HEK293 (cell line): ENCODE data around the gene NFIX.

Experiments
- TCF7L2 ChIP-seq: IDR thresholded peaks from 2 replicates; pipeline ENCODE4 v1.6.1; 2011; ENCODE audit warnings: low read depth, mild to moderate bottlenecking, inconsistent platforms, low read length, moderate library complexity, borderline replicate concordance
- ZBTB7A ChIP-seq: fragments of 450-650 bp; formaldehyde crosslinking; IDR thresholded peaks from 2 replicates; pipeline ENCODE4 v1.5.1; 2016; ENCODE audit warnings: low read depth, missing biosample characterization, missing genetic modification characterization
- ZBTB8A ChIP-seq: fragments of 450-650 bp; formaldehyde crosslinking; IDR thresholded peaks from 2 replicates; pipeline ENCODE4 v1.5.1; 2016; ENCODE audit warnings: missing biosample characterization, missing genetic modification characterization
- ZFP37 ChIP-seq: fragments of 450-650 bp; formaldehyde crosslinking; IDR thresholded peaks from 2 replicates; pipeline ENCODE4 v1.5.1; 2016; ENCODE audit warnings: missing biosample characterization, missing genetic modification characterization
- ZNF155 ChIP-seq: fragments of 450-650 bp; formaldehyde crosslinking; IDR thresholded peaks from 2 replicates; pipeline ENCODE4 v1.5.1; 2016; ENCODE audit warnings: missing biosample characterization, missing genetic modification characterization
- ZNF24 ChIP-seq: fragments of 450-650 bp; formaldehyde crosslinking; IDR thresholded peaks from 2 replicates; pipeline ENCODE4 v1.5.1; 2016; ENCODE audit warnings: missing biosample characterization, missing genetic modification characterization
- ZNF510 ChIP-seq: fragments of 450-650 bp; formaldehyde crosslinking; IDR thresholded peaks from 2 replicates; pipeline ENCODE4 v1.5.1; 2018; ENCODE audit warnings: mild to moderate bottlenecking, missing genetic modification characterization, missing biosample characterization; ENCODE audit not compliant: insufficient replicate concordance
- ZNF777 ChIP-seq: fragments of 450-650 bp; formaldehyde crosslinking; IDR thresholded peaks from 2 replicates; pipeline ENCODE4 v1.5.1; 2017; ENCODE audit warnings: missing biosample characterization, missing genetic modification characterization, borderline replicate concordance
- TF ChIP-seq, protein P1 (sequence below): fragments of 450-650 bp; formaldehyde crosslinking; IDR thresholded peaks from 2 replicates; pipeline ENCODE4 v1.5.1; 2016; ENCODE audit warnings: missing biosample characterization, missing genetic modification characterization
- TF ChIP-seq, protein P2 (sequence below): fragments of 450-650 bp; formaldehyde crosslinking; IDR thresholded peaks from 2 replicates; pipeline ENCODE4 v1.5.1; 2016; ENCODE audit warnings: missing biosample characterization, missing genetic modification characterization
- TF ChIP-seq, protein P3 (sequence below): fragments of 450-650 bp; IDR thresholded peaks from 2 replicates; pipeline ENCODE4 v1.5.1; 2018; ENCODE audit warnings: missing biosample characterization, mild to moderate bottlenecking, missing genetic modification characterization
- TF ChIP-seq, protein P4 (sequence below): fragments of 450-650 bp; formaldehyde crosslinking; IDR thresholded peaks from 2 replicates; pipeline ENCODE4 v1.5.1; 2016; ENCODE audit warnings: missing biosample characterization, missing genetic modification characterization

DNA sequence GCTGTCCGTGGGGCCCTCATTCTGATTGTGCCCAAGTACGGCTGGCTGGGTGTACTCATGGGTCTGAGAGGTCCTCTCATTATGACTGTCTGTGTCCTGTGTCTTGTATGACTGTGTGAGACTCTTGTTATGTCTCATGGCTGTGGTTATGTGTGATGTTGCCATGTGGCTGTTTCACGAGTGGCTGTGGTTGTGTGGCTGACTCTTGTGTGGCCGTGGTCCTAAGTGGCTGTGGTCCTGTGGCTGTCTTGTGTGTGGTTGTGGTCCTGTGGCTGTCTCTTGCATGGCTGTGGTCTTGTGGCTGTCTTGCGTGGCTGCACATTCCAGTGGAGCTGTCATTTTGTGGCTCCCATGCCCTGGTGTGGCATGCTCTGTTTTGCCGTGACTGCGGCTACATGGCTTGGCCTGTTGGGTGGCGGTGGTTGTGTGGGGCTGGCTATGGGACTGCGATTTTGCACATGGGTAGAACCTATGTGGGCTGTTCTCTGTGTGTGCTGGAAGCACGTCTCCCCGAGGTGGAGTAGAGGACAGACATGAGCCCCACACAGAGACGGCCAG is 104.8 kb downstream of the NFIX start:
- TF ChIP-seq, protein P1, sequence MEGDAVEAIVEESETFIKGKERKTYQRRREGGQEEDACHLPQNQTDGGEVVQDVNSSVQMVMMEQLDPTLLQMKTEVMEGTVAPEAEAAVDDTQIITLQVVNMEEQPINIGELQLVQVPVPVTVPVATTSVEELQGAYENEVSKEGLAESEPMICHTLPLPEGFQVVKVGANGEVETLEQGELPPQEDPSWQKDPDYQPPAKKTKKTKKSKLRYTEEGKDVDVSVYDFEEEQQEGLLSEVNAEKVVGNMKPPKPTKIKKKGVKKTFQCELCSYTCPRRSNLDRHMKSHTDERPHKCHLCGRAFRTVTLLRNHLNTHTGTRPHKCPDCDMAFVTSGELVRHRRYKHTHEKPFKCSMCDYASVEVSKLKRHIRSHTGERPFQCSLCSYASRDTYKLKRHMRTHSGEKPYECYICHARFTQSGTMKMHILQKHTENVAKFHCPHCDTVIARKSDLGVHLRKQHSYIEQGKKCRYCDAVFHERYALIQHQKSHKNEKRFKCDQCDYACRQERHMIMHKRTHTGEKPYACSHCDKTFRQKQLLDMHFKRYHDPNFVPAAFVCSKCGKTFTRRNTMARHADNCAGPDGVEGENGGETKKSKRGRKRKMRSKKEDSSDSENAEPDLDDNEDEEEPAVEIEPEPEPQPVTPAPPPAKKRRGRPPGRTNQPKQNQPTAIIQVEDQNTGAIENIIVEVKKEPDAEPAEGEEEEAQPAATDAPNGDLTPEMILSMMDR (tag by site-specific recombination) = no peak
- TF ChIP-seq ZBTB8A (no peak), ZFP37 (no peak), ZNF510 (tag by site-specific recombination) (no peak), TCF7L2 (no peak), ZNF777 (tag by site-specific recombination) (no peak), ZNF155 (no peak), ZNF24 (tag by site-specific recombination) (no peak), ZBTB7A (no peak)
- TF ChIP-seq, protein P2, sequence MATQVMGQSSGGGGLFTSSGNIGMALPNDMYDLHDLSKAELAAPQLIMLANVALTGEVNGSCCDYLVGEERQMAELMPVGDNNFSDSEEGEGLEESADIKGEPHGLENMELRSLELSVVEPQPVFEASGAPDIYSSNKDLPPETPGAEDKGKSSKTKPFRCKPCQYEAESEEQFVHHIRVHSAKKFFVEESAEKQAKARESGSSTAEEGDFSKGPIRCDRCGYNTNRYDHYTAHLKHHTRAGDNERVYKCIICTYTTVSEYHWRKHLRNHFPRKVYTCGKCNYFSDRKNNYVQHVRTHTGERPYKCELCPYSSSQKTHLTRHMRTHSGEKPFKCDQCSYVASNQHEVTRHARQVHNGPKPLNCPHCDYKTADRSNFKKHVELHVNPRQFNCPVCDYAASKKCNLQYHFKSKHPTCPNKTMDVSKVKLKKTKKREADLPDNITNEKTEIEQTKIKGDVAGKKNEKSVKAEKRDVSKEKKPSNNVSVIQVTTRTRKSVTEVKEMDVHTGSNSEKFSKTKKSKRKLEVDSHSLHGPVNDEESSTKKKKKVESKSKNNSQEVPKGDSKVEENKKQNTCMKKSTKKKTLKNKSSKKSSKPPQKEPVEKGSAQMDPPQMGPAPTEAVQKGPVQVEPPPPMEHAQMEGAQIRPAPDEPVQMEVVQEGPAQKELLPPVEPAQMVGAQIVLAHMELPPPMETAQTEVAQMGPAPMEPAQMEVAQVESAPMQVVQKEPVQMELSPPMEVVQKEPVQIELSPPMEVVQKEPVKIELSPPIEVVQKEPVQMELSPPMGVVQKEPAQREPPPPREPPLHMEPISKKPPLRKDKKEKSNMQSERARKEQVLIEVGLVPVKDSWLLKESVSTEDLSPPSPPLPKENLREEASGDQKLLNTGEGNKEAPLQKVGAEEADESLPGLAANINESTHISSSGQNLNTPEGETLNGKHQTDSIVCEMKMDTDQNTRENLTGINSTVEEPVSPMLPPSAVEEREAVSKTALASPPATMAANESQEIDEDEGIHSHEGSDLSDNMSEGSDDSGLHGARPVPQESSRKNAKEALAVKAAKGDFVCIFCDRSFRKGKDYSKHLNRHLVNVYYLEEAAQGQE = no peak
- TF ChIP-seq, protein P3, sequence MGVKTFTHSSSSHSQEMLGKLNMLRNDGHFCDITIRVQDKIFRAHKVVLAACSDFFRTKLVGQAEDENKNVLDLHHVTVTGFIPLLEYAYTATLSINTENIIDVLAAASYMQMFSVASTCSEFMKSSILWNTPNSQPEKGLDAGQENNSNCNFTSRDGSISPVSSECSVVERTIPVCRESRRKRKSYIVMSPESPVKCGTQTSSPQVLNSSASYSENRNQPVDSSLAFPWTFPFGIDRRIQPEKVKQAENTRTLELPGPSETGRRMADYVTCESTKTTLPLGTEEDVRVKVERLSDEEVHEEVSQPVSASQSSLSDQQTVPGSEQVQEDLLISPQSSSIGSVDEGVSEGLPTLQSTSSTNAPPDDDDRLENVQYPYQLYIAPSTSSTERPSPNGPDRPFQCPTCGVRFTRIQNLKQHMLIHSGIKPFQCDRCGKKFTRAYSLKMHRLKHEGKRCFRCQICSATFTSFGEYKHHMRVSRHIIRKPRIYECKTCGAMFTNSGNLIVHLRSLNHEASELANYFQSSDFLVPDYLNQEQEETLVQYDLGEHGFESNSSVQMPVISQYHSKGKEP (tag by site-specific recombination) = no peak
- TF ChIP-seq, protein P4, sequence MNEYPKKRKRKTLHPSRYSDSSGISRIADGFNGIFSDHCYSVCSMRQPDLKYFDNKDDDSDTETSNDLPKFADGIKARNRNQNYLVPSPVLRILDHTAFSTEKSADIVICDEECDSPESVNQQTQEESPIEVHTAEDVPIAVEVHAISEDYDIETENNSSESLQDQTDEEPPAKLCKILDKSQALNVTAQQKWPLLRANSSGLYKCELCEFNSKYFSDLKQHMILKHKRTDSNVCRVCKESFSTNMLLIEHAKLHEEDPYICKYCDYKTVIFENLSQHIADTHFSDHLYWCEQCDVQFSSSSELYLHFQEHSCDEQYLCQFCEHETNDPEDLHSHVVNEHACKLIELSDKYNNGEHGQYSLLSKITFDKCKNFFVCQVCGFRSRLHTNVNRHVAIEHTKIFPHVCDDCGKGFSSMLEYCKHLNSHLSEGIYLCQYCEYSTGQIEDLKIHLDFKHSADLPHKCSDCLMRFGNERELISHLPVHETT = no peak
